MCF 10A (cell line): ENCODE data around the gene CLEC16A. TPM values are rescaled to one million over a fixed set of nuclear protein-coding genes. Genes with fewer than 3 reads are reported as not detected.

Experiments
- BruUV-seq: library from RNA; stranded (reverse); fragments of 400-500 nt; replicated peaks from 2 replicates; lab custom pipeline; 2021; lab: Mats Ljungman, UMichigan
- CTCF ChIA-PET: fragments of 300-600 bp; sonication (Branson Sonifier 250); formaldehyde crosslinking; extraction: SDS; loops from one replicate; lab custom pipeline; 2021; ENCODE audit warnings: antibody characterized with exemption, inconsistent platforms; lab: Yijun Ruan, JAX
- POLR2A ChIA-PET: fragments of 300-600, 350-650 bp; sonication (Branson Sonifier 250); formaldehyde crosslinking; extraction: SDS; loops from one replicate; lab custom pipeline; 2020; ENCODE audit warnings: antibody characterized with exemption, inconsistent platforms; lab: Yijun Ruan, JAX
- DNase-seq: peaks from one replicate; pipeline ENCODE4 v3.0.0-alpha.2; 2018; ENCODE audit not compliant: unreplicated experiment
- H3K27ac Mint-ChIP-seq: one replicate; pipeline ENCODE4 v1.8.0; 2022; ENCODE audit warnings: mild to moderate bottlenecking, low read depth, mixed read lengths; ENCODE audit not compliant: unreplicated experiment
- H3K27me3 Mint-ChIP-seq: one replicate; pipeline ENCODE4 v1.8.0; 2022; ENCODE audit warnings: mixed read lengths; ENCODE audit not compliant: insufficient read depth, unreplicated experiment
- H3K36me3 Mint-ChIP-seq: one replicate; pipeline ENCODE4 v1.8.0; 2022; ENCODE audit warnings: mild to moderate bottlenecking, moderate library complexity, mixed read lengths; ENCODE audit not compliant: insufficient read depth, unreplicated experiment
- H3K4me1 Mint-ChIP-seq: one replicate; pipeline ENCODE4 v1.8.0; 2022; ENCODE audit warnings: mixed read lengths; ENCODE audit not compliant: insufficient read depth, unreplicated experiment
- H3K4me3 Mint-ChIP-seq: one replicate; pipeline ENCODE4 v1.8.0; 2022; ENCODE audit warnings: mild to moderate bottlenecking, moderate library complexity, mixed read lengths; ENCODE audit not compliant: unreplicated experiment
- H3K9me3 Mint-ChIP-seq: one replicate; pipeline ENCODE4 v1.8.0; 2022; ENCODE audit warnings: mixed read lengths; ENCODE audit not compliant: unreplicated experiment
- intact Hi-C: fragments of 100-400 bp; cut with micrococcal nuclease; formaldehyde crosslinking; loops from 2 replicates; pipeline ENCODE4 v1.14.1; 2022
- total RNA-seq: library from RNA; stranded (reverse); gene quantifications from 2 replicates; pipeline ENCODE4 v1.2.3, GENCODE V29; 2022
- TF ChIP-seq, protein P1 (sequence below): fragments of 200-600 bp; IDR thresholded peaks from one replicate; pipeline ENCODE4 v1.8.0; 2022; ENCODE audit warnings: antibody characterized with exemption, mild to moderate bottlenecking; ENCODE audit not compliant: unreplicated experiment

The CLEC16A gene
- total RNA-seq, 1 experiment from 2014 or later = 32.4 TPM

DNA sequence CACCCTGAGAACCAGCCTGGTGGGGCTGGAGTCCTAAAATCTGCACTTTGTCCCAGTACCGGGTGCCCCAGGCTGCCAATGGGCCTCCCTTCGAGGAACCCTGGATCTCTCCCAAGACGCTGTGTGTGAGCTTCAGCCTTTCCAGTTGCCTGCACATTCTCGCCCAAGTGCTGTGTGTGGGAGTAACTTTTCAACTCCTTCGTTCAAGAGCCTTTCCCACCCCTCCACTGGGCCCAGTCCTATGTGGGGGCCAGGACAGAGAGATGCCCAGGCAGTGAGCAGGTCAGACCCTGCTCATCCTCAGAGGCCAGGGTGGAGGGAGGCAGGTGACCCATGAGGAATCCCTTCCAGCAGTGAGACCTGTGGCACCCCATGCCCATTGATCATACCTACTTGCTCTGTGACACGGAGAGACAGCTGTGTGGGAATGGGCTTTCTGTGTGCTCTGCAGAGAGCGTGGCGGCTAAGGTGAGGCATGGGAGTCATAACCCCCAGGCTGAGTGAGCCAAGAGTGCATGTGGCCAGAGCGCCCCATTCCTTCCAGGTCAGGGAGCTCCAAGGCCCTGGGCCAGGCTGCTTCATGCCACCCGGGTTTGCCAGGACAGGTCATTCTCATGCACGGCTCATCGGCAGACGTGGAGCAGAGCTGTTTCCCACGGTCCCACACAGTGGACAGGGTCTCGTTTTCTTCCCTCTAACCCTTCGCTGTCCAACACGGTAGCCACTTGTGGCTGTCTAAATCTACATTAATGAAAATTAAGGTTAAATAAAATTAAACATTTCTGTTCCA, 154.4 kb downstream of the CLEC16A start:
- BruUV-seq = no TSS peak
- Mint-ChIP-seq H3K4me1 (peaks cover 14% of the 10 kb centered on the region), H3K4me3 (no peak overlapping the region), H3K27ac (no peak overlapping the region), H3K9me3 (no peaks in the 10 kb centered on the region), H3K36me3 (peaks cover 18% of the 10 kb centered on the region), H3K27me3 (no peaks in the 10 kb centered on the region)
- intact Hi-C loops = no loop called here
- CTCF ChIA-PET = no interaction called here
- no peak for DNase-seq
- POLR2A ChIA-PET = no interaction called here
- TF ChIP-seq, protein P1, sequence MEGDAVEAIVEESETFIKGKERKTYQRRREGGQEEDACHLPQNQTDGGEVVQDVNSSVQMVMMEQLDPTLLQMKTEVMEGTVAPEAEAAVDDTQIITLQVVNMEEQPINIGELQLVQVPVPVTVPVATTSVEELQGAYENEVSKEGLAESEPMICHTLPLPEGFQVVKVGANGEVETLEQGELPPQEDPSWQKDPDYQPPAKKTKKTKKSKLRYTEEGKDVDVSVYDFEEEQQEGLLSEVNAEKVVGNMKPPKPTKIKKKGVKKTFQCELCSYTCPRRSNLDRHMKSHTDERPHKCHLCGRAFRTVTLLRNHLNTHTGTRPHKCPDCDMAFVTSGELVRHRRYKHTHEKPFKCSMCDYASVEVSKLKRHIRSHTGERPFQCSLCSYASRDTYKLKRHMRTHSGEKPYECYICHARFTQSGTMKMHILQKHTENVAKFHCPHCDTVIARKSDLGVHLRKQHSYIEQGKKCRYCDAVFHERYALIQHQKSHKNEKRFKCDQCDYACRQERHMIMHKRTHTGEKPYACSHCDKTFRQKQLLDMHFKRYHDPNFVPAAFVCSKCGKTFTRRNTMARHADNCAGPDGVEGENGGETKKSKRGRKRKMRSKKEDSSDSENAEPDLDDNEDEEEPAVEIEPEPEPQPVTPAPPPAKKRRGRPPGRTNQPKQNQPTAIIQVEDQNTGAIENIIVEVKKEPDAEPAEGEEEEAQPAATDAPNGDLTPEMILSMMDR = no peak

DNA sequence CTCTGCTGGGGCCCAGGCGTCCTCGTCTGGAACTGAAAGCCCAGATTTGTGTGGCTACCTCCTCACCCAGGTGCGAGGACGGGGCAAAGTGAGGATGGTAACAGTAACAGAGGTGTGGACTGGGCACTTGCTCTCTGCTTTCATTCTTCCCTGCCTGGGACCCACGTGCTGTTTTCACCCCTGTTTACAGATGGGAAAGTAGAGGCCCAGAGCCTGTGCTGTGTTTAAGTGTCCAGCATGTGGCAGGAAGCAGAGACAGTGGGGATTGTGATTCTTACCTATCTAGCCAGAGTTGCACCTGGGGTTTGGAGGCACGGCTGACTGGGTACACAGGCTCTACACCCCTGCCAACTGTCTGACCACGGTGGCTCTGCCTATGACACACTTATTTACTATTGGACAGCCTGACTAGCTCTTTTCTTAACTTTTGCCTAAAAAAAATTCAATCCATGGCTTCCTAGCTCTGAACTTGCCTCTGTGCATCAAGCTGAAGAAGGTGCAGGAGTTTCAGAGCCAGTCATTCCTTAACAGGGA, 155.4 kb downstream of the CLEC16A start:
- H3K4me1 Mint-ChIP-seq = peaks cover 11% of the 10 kb centered on the region
- ChIA-PET CTCF (interaction anchor here (0.7 to 0.9 kb wide), 3 partner anchors 17 to 32 kb away, joined by 3 read pairs; no protein-coding TSS in a partner anchor), POLR2A (interaction anchor here (0.6 to 0.9 kb wide), 2 partner anchors 10 to 11 kb away, joined by 3 read pairs; no protein-coding TSS in a partner anchor)
- DNase-seq = no peak
- TF ChIP-seq, protein P1 = no peak
- no TSS peak for BruUV-seq
- no peak overlapping the region for H3K4me3 Mint-ChIP-seq
- no peaks in the 10 kb centered on the region for H3K27me3 Mint-ChIP-seq
- peak overlapping the region; percentile 28 for H3K27ac Mint-ChIP-seq
- intact Hi-C loops = loop anchor here (5.0 kb wide), 1 partner anchor 158 kb away; the partner anchor contains the start of gene SOCS1
- no peaks in the 10 kb centered on the region for H3K9me3 Mint-ChIP-seq
- H3K36me3 Mint-ChIP-seq = peaks cover 18% of the 10 kb centered on the region

DNA sequence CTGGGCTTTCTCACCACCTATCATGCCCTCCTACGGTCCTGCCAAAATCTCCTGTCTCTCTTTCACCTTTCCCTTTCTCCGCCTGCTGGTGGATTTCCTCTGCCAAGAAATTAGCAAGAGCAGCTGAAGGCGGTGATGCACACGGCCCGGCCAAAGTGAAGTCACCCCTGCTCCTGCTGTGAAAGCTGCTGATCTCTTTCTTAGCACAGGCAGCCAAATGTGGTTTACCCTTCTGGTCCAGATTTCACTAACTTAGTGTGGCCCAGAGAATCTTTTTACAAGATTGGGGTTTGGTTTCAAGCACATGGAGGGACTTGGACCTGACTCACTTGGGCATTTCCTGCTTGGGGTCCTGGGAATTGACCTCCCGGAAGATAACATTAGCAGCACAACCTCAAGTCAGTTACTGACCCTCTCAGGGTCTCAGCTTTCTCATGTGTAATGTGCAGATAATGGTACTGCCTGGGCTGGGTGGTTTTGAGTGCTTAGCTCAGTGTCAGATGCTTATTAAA, 155.9 kb downstream of the CLEC16A start:
- no TSS peak for BruUV-seq
- H3K9me3 Mint-ChIP-seq = no peaks in the 10 kb centered on the region
- peak overlapping the region; percentile 28 for H3K27ac Mint-ChIP-seq
- intact Hi-C loops = loop anchor here (5.0 kb wide), 1 partner anchor 157 kb away; the partner anchor contains the start of gene SOCS1
- peaks cover 12% of the 10 kb centered on the region for H3K4me1 Mint-ChIP-seq
- TF ChIP-seq, protein P1 = no peak
- H3K27me3 Mint-ChIP-seq = no peaks in the 10 kb centered on the region
- peaks cover 18% of the 10 kb centered on the region for H3K36me3 Mint-ChIP-seq
- ChIA-PET CTCF (interaction anchor here (0.5 to 0.9 kb wide), 4 partner anchors 17 to 303 kb away, joined by 3 read pairs; no protein-coding TSS in a partner anchor), POLR2A (interaction anchor here (0.6 to 0.9 kb wide), 2 partner anchors 10 kb away, joined by 3 read pairs; no protein-coding TSS in a partner anchor)
- DNase-seq = peak; percentile 67
- H3K4me3 Mint-ChIP-seq = no peak overlapping the region

DNA sequence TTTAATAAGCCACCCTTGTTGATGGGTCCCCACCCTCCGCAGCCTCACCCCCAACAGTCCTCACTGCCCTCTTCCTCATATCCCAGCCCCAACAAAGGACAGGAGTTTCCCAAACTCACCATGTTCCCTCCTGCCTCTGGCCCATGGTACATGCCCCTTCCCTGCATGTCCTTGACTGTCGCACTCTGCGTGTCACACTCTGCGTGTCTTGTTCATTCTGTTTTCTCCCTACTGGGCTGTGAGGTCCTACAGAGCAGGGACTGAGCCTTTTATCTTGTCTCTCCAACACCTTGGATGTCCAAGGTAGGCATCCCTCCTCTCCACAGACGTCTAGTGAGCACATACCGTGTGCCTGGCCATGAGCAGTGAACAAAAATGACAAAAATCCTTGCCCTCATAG, 156.9 kb downstream of the CLEC16A start:
- POLR2A ChIA-PET = interaction anchor here (0.6 kb wide), 1 partner anchor 34 kb away, joined by 3 read pairs; no protein-coding TSS in a partner anchor

More for the DNA sequence above, 156.9 kb downstream of the CLEC16A start:
- Mint-ChIP-seq H3K9me3 (no peaks in the 10 kb centered on the region), H3K4me3 (no peak overlapping the region), H3K36me3 (peaks cover 18% of the 10 kb centered on the region), H3K27me3 (no peaks in the 10 kb centered on the region), H3K4me1 (peaks cover 12% of the 10 kb centered on the region), H3K27ac (no peak overlapping the region)
- TF ChIP-seq, protein P1 = no peak
- no peak for DNase-seq
- intact Hi-C loops = loop anchor here (5.0 kb wide), 1 partner anchor 156 kb away; the partner anchor contains the start of gene SOCS1
- CTCF ChIA-PET = interaction anchor here (0.6 to 2.0 kb wide), 5 partner anchors 10 to 155 kb away, joined by 3 to 8 read pairs (median 4); partner anchors contain the start of gene SOCS1
- no TSS peak for BruUV-seq
